HCT116 (cell line): Measurements from ENCODE around the gene EEFSEC. TPM values are rescaled to one million over a fixed set of nuclear protein-coding genes. Genes with fewer than 3 reads are reported as not detected.

Source experiments
- ATAC-seq: fragments of 200-7000 bp; cut with Tn5 transposase; 2 replicates; pipeline ENCODE4 v1.9.1; 2020; ENCODE audit warnings: mild to moderate bottlenecking, moderate library complexity
- BruUV-seq: library from RNA; stranded (reverse); fragments of 400-500 nt; replicated peaks from 2 replicates; lab custom pipeline; 2021; lab: Mats Ljungman, UMichigan
- CTCF ChIA-PET: fragments of 300-600 bp; sonication (Branson Sonifier 250); formaldehyde crosslinking; loops from one replicate; lab custom pipeline; 2021; ENCODE audit warnings: antibody characterized with exemption; lab: Charles Lee
- POLR2A ChIA-PET: fragments of 300-600, 350-600 bp; sonication (Branson Sonifier 250); formaldehyde crosslinking; loops from one replicate; lab custom pipeline; 2021; ENCODE audit warnings: antibody characterized with exemption; lab: Charles Lee
- RAD21 ChIA-PET, 2 experiments: fragments of 300-600 bp; sonication (Branson Sonifier 250); formaldehyde crosslinking; loops; one replicate each; lab custom pipeline; 2023; ENCODE audit warnings: low total read pairs in 2 of 2; ENCODE audit not compliant: uncharacterized antibody in 2 of 2, unreplicated experiment in 2 of 2, low non-redundant PET in 1 of 2; lab: Charles Lee
- DNase-seq: peaks from one replicate; pipeline ENCODE4 v3.0.0-alpha.2; 2010; ENCODE audit warnings: low read depth, low spot score
- H2AFZ ChIP-seq: fragments of 200-600 bp; shearing (Covaris generic), sonication (generic); 2 replicates; pipeline ENCODE4 v1.6.1; 2017; ENCODE audit warnings: low read depth, mixed run types, mixed read lengths, antibody characterized with exemption, low read length; ENCODE audit not compliant: poor library complexity, severe bottlenecking
- H3K27ac ChIP-seq: 2 replicates; pipeline ENCODE4 v1.5.1; 2012; ENCODE audit warnings: low read depth, low read length
- H3K27me3 ChIP-seq: fragments of 200-600 bp; sonication (generic); 2 replicates; pipeline ENCODE4 v1.6.1; 2016; ENCODE audit warnings: mixed run types, low read length, mixed read lengths; ENCODE audit not compliant: insufficient read depth
- H3K36me3 ChIP-seq, 2 experiments: fragments of 200-500 bp in 1 of 2; fragments of 200-600 bp in 1 of 2; sonication (Bioruptor generic) in 1 of 2; sonication (generic) in 1 of 2; 2 replicates each; pipeline versions ENCODE4 v1.5.1 to v1.6.1; 2014 to 2016; ENCODE audit warnings: low read length in 2 of 2, inconsistent platforms in 1 of 2, mixed read lengths in 1 of 2, mixed run types in 1 of 2; ENCODE audit not compliant: insufficient read depth in 2 of 2, control insufficient read depth in 1 of 2
- H3K4me1 ChIP-seq, 2 experiments: fragments of 200-600 bp in 1 of 2; sonication (generic) in 1 of 2; 2 replicates each; pipeline versions ENCODE4 v1.5.1 to v1.6.1; 2012 to 2017; ENCODE audit warnings: low read length in 2 of 2, inconsistent platforms in 1 of 2, mild to moderate bottlenecking in 1 of 2, mixed read lengths in 1 of 2, mixed run types in 1 of 2, moderate library complexity in 1 of 2; ENCODE audit not compliant: insufficient read depth in 2 of 2, control insufficient read depth in 1 of 2
- H3K4me2 ChIP-seq: fragments of 200-600 bp; sonication (generic); 2 replicates; pipeline ENCODE4 v1.6.1; 2017; ENCODE audit warnings: mixed run types, low read length, mixed read lengths
- H3K4me3 ChIP-seq, 2 experiments: fragments of 200-600 bp in 1 of 2; sonication (generic) in 1 of 2; replicated peaks in 1 of 2; 2 replicates each; pipeline ENCODE4 v1.5.1; 2011 to 2016; ENCODE audit warnings: low read length in 2 of 2, control low read depth in 1 of 2, low read depth in 1 of 2, mild to moderate bottlenecking in 1 of 2, mixed read lengths in 1 of 2, mixed run types in 1 of 2
- H3K79me2 ChIP-seq: fragments of 200-600 bp; sonication (generic); 2 replicates; pipeline ENCODE4 v1.6.1; 2017; ENCODE audit warnings: mild to moderate bottlenecking, mixed run types, low read length, moderate library complexity, mixed read lengths; ENCODE audit not compliant: insufficient read depth
- H3K9ac ChIP-seq: fragments of 200-600 bp; sonication (generic); 2 replicates; pipeline ENCODE4 v1.6.1; 2016; ENCODE audit warnings: low read length, mixed read lengths
- H3K9me2 ChIP-seq: fragments of 200-600 bp; sonication (generic), shearing (Covaris generic); 2 replicates; pipeline ENCODE4 v1.6.1; 2017; ENCODE audit warnings: mixed run types, mild to moderate bottlenecking, moderate library complexity; ENCODE audit not compliant: insufficient read depth
- H3K9me3 ChIP-seq, 2 experiments: fragments of 200-500 bp in 1 of 2; fragments of 200-600 bp in 1 of 2; sonication (Bioruptor generic) in 1 of 2; sonication (generic) in 1 of 2; 2 replicates each; pipeline ENCODE4 v1.6.1; 2014 to 2017; ENCODE audit warnings: low read length in 2 of 2, mixed read lengths in 2 of 2, inconsistent platforms in 1 of 2, low read depth in 1 of 2, mild to moderate bottlenecking in 1 of 2, mixed run types in 1 of 2, moderate library complexity in 1 of 2; ENCODE audit not compliant: control insufficient read depth in 1 of 2, insufficient read depth in 1 of 2
- H4K20me1 ChIP-seq: fragments of 200-600 bp; sonication (generic), shearing (Covaris generic); 2 replicates; pipeline ENCODE4 v1.6.1; 2017; ENCODE audit warnings: mixed run types, mild to moderate bottlenecking, moderate library complexity; ENCODE audit not compliant: insufficient read depth
- ATF3 ChIP-seq: IDR thresholded peaks from 2 replicates; pipeline ENCODE4 v1.6.1; 2012
- CEBPB ChIP-seq: IDR thresholded peaks from 2 replicates; pipeline ENCODE4 v1.6.1; 2012; ENCODE audit warnings: low read depth
- EGR1 ChIP-seq: IDR thresholded peaks from 2 replicates; pipeline ENCODE4 v1.6.1; 2012; ENCODE audit warnings: low read depth
- ELF1 ChIP-seq: IDR thresholded peaks from 2 replicates; pipeline ENCODE4 v1.6.1; 2012; ENCODE audit warnings: low read depth, borderline replicate concordance
- EZH2 ChIP-seq: fragments of 200-600 bp; sonication (generic); IDR thresholded peaks from 2 replicates; pipeline ENCODE4 v1.6.1; 2017; ENCODE audit warnings: antibody characterized with exemption, mixed run types
- FOSL1 ChIP-seq: IDR thresholded peaks from 2 replicates; pipeline ENCODE4 v1.6.1; 2012; ENCODE audit warnings: low read depth
- JUND ChIP-seq: IDR thresholded peaks from 2 replicates; pipeline ENCODE4 v1.6.1; 2012
- POLR2A ChIP-seq: IDR thresholded peaks from 2 replicates; pipeline ENCODE4 v1.7.0; 2011; ENCODE audit warnings: borderline replicate concordance; ENCODE audit not compliant: insufficient read depth, insufficient read length; ENCODE audit errors: extremely low read depth
- POLR2AphosphoS5 ChIP-seq: IDR thresholded peaks from 2 replicates; pipeline ENCODE4 v1.6.1; 2011; ENCODE audit warnings: mild to moderate bottlenecking, low read depth, low read length, moderate library complexity
- RAD21 ChIP-seq: IDR thresholded peaks from 2 replicates; pipeline ENCODE4 v1.6.1; 2012; ENCODE audit warnings: low read depth, mild to moderate bottlenecking
- SP1 ChIP-seq: IDR thresholded peaks from 2 replicates; pipeline ENCODE4 v1.6.1; 2012; ENCODE audit warnings: low read depth
- SRF ChIP-seq: IDR thresholded peaks from 2 replicates; pipeline ENCODE4 v1.6.1; 2012; ENCODE audit warnings: low read depth
- intact Hi-C: fragments of 100-400 bp; cut with micrococcal nuclease; formaldehyde crosslinking; loops from 2 replicates; pipeline ENCODE4 v1.10.0; 2022
- total RNA-seq: library from RNA; stranded (reverse); gene quantifications from one replicate; pipeline ENCODE4 v1.2.1, GENCODE V29; 2021; ENCODE audit not compliant: unreplicated experiment
- TF ChIP-seq, protein P1 (sequence below): IDR thresholded peaks from 2 replicates; pipeline ENCODE4 v1.6.1; 2012
- TF ChIP-seq, protein P2 (sequence below): IDR thresholded peaks from 2 replicates; pipeline ENCODE4 v1.6.1; 2011; ENCODE audit warnings: mild to moderate bottlenecking, low read length, moderate library complexity; ENCODE audit not compliant: insufficient replicate concordance; ENCODE audit errors: extremely low read depth

The EEFSEC gene
- total RNA-seq, 1 experiment from 2014 or later = 16.1 TPM

GRCh38 chr3:128107834-128108233 lies 45.4 kb upstream of the EEFSEC start:
- H3K4me3 ChIP-seq = no peak overlapping the region
- no peaks in the 10 kb centered on the region for H3K9me3 ChIP-seq
- H3K9ac ChIP-seq = no peak overlapping the region
- TF ChIP-seq RAD21 (no peak), SP1 (no peak), POLR2AphosphoS5 (no peak), ELF1 (no peak), FOSL1 (no peak), SRF (no peak), EGR1 (no peak), POLR2A (no peak)
- TF ChIP-seq, protein P1, sequence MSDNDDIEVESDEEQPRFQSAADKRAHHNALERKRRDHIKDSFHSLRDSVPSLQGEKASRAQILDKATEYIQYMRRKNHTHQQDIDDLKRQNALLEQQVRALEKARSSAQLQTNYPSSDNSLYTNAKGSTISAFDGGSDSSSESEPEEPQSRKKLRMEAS = no peak
- TF ChIP-seq, protein P2, sequence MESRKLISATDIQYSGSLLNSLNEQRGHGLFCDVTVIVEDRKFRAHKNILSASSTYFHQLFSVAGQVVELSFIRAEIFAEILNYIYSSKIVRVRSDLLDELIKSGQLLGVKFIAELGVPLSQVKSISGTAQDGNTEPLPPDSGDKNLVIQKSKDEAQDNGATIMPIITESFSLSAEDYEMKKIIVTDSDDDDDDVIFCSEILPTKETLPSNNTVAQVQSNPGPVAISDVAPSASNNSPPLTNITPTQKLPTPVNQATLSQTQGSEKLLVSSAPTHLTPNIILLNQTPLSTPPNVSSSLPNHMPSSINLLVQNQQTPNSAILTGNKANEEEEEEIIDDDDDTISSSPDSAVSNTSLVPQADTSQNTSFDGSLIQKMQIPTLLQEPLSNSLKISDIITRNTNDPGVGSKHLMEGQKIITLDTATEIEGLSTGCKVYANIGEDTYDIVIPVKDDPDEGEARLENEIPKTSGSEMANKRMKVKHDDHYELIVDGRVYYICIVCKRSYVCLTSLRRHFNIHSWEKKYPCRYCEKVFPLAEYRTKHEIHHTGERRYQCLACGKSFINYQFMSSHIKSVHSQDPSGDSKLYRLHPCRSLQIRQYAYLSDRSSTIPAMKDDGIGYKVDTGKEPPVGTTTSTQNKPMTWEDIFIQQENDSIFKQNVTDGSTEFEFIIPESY = no peak
- ChIA-PET POLR2A (no interaction called here), CTCF (no interaction called here), RAD21 (no interaction called here)
- H3K79me2 ChIP-seq = peaks cover 94% of the 10 kb centered on the region
- intact Hi-C loops = no loop called here
- H2AFZ ChIP-seq = no peak overlapping the region
- BruUV-seq = no TSS peak
- H3K4me1 ChIP-seq = peaks cover 8 to 12% of the 10 kb centered on the region in 2 experiments
- peaks cover 32 to 54% of the 10 kb centered on the region in 2 experiments for H3K36me3 ChIP-seq
- DNase-seq = no peak
- H3K9me2 ChIP-seq = no peaks in the 10 kb centered on the region
- no peak overlapping the region for H3K4me2 ChIP-seq
- no peaks in the 10 kb centered on the region for H3K27me3 ChIP-seq
- no peak for ATAC-seq
- no peak overlapping the region for H3K27ac ChIP-seq
- no peaks in the 10 kb centered on the region for H4K20me1 ChIP-seq

DNA sequence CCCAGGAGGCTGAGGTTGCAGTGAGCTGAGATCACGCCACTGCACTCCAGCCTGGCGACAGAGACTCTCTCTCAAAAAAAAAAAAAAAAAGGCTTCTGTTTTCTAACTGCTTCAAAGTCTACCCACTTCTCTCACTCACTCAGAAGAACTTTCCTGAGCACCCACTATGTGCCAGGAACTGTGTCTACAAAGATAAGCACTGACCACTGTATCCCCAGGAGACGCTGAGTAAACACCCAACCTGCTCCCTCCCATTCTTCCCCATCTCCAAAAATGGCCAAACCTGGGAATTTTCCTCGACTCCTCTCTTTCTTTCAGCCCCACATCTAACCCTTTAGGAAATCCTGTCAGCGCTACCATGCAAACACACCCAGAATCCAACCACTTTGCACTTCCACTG lies 42.1 kb upstream of the EEFSEC start:
- ChIA-PET CTCF (interaction anchor here (0.8 kb wide), 1 partner anchor 16 kb away, joined by 4 read pairs; no protein-coding TSS in a partner anchor), RAD21 (no interaction called here), POLR2A (no interaction called here)
- Histone ChIP-seq H3K36me3 (peaks cover 19 to 45% of the 10 kb centered on the region in 2 experiments), H3K27ac (no peak overlapping the region), H4K20me1 (no peaks in the 10 kb centered on the region), H3K4me1 (peaks cover 13 to 17% of the 10 kb centered on the region in 2 experiments), H3K79me2 (peaks cover 95% of the 10 kb centered on the region), H3K9me2 (no peaks in the 10 kb centered on the region), H3K27me3 (no peaks in the 10 kb centered on the region), H2AFZ (no peak overlapping the region), H3K4me2 (no peak overlapping the region), H3K9me3 (no peaks in the 10 kb centered on the region), H3K4me3 (no peak overlapping the region), H3K9ac (no peak overlapping the region)
- no TSS peak for BruUV-seq
- ATAC-seq = no peak
- intact Hi-C loops = no loop called here
- TF ChIP-seq EGR1 (no peak), POLR2A (no peak), POLR2AphosphoS5 (no peak), CEBPB (no peak), JUND (no peak), SP1 (no peak), ATF3 (no peak), EZH2 (no peak)
- DNase-seq = no peak
